ENCODE results near the gene STAU1. TPM values are rescaled to one million over a fixed set of nuclear protein-coding genes. Genes with fewer than 3 reads are reported as not detected.
"Not testable (repeated sequence)": the region's sequence is repeated elsewhere in the genome, so short reads cannot be mapped to it uniquely, and the experiment has no call there.

Gene STAU1
- total and polyA plus RNA-seq, 2 donors (not counting 1 experiment from before 2014, with no cell fraction given), result 48.1 to 79.8 TPM

DNA sequence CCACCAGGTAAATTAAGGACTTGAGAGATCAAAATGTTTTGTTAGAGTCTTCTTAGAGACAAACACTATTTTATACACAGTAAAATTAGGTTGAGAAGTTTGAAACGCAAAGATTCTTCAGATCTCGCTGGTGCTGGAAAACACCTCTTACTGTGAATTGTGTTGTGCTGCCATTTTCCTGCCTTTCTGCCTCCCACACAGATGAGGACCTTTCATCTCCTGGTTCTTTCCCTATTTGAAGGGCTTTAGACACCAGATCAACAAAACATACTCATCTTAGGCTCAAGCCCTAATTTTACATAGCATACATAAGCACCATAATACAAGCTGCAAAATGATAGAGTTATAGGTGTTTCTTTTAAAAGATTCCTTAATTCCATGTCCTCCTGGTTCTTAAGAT, 18.6 kb downstream of the STAU1 start:
- Histone ChIP-seq H3K27me3 (ENCODE audit: control insufficient read depth, insufficient read depth, low read length) (no peaks in the 10 kb centered on the region), H4K20me1 (ENCODE audit: control insufficient read depth, extremely low read depth, insufficient read depth, low read length) (no peaks in the 10 kb centered on the region), H3K9me3 (ENCODE audit: control insufficient read depth, insufficient read depth, low read depth, low read length) (no peaks in the 10 kb centered on the region), H3K4me2 (ENCODE audit: extremely low read depth, insufficient read depth, low read length) (no peak overlapping the region), H3K9ac (ENCODE audit: insufficient read depth, low read length) (no peak overlapping the region), H2AFZ (ENCODE audit: low read length) (no peak overlapping the region), H3K4me1 (ENCODE audit: control insufficient read depth, extremely low read depth, insufficient read depth, low read length) (peaks cover 4% of the 10 kb centered on the region), H3K4me3 (replicated peaks in 1 of 4; ENCODE audit: control extremely low read depth in 1 of 4, insufficient read depth in 1 of 4, low read depth in 3 of 4, low read length in 4 of 4) (no peak overlapping the region), H3K36me3 (ENCODE audit: control insufficient read depth, insufficient read depth, low read length) (peaks cover 2% of the 10 kb centered on the region), H3K27ac (ENCODE audit: insufficient read depth, low read length) (no peak overlapping the region), H3K79me2 (ENCODE audit: control insufficient read depth, insufficient read depth, low read length) (peaks cover 37% of the 10 kb centered on the region)
- TF ChIP-seq, protein P1, sequence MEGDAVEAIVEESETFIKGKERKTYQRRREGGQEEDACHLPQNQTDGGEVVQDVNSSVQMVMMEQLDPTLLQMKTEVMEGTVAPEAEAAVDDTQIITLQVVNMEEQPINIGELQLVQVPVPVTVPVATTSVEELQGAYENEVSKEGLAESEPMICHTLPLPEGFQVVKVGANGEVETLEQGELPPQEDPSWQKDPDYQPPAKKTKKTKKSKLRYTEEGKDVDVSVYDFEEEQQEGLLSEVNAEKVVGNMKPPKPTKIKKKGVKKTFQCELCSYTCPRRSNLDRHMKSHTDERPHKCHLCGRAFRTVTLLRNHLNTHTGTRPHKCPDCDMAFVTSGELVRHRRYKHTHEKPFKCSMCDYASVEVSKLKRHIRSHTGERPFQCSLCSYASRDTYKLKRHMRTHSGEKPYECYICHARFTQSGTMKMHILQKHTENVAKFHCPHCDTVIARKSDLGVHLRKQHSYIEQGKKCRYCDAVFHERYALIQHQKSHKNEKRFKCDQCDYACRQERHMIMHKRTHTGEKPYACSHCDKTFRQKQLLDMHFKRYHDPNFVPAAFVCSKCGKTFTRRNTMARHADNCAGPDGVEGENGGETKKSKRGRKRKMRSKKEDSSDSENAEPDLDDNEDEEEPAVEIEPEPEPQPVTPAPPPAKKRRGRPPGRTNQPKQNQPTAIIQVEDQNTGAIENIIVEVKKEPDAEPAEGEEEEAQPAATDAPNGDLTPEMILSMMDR (conservative IDR thresholded peaks at IDR 0.05 in 1 of 2, IDR thresholded peaks at IDR 0.05 in 1 of 2; ENCODE audit: low read depth in 1 of 2, low read length in 2 of 2), result no peak
- no peak for TF ChIP-seq EZH2 (IDR thresholded peaks at IDR 0.05; ENCODE audit: low read length, missing control alignments)
- no peak for DNase-seq (ENCODE audit: low read depth in 2 of 2)

DNA sequence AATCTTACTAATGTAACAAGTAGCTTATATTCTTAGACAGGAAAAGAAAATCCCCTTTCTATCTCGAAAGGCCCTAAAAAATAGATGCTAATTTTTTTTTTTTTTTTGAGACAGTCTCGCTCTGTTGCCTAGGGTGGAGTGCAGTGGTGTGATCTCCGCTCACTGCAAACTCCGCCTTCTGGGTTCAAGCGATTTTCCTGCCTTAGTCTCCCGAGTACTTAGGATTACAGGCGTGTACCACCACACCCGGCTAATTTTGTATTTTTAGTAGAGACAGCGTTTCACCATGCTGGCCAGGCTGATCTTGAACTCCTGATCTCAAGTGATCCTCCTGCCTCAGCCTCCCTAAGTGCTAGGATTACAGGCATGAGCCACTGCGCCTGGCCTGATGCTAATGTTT, 19.3 kb downstream of the STAU1 start:
- not testable (repeated sequence) for H3K4me1 ChIP-seq (ENCODE audit: control insufficient read depth, extremely low read depth, insufficient read depth, low read length); DNase-seq (ENCODE audit: low read depth in 2 of 2); H3K36me3 ChIP-seq (ENCODE audit: control insufficient read depth, insufficient read depth, low read length); H3K27me3 ChIP-seq (ENCODE audit: control insufficient read depth, insufficient read depth, low read length); H3K9ac ChIP-seq (ENCODE audit: insufficient read depth, low read length); H4K20me1 ChIP-seq (ENCODE audit: control insufficient read depth, extremely low read depth, insufficient read depth, low read length); H3K4me2 ChIP-seq (ENCODE audit: extremely low read depth, insufficient read depth, low read length); H3K9me3 ChIP-seq (ENCODE audit: control insufficient read depth, insufficient read depth, low read depth, low read length); H3K4me3 ChIP-seq (replicated peaks in 1 of 4; ENCODE audit: control extremely low read depth in 1 of 4, insufficient read depth in 1 of 4, low read depth in 3 of 4, low read length in 4 of 4); H3K27ac ChIP-seq (ENCODE audit: insufficient read depth, low read length); H2AFZ ChIP-seq (ENCODE audit: low read length)
- H3K79me2 ChIP-seq (ENCODE audit: control insufficient read depth, insufficient read depth, low read length), result peaks cover 38% of the 10 kb centered on the region

DNA sequence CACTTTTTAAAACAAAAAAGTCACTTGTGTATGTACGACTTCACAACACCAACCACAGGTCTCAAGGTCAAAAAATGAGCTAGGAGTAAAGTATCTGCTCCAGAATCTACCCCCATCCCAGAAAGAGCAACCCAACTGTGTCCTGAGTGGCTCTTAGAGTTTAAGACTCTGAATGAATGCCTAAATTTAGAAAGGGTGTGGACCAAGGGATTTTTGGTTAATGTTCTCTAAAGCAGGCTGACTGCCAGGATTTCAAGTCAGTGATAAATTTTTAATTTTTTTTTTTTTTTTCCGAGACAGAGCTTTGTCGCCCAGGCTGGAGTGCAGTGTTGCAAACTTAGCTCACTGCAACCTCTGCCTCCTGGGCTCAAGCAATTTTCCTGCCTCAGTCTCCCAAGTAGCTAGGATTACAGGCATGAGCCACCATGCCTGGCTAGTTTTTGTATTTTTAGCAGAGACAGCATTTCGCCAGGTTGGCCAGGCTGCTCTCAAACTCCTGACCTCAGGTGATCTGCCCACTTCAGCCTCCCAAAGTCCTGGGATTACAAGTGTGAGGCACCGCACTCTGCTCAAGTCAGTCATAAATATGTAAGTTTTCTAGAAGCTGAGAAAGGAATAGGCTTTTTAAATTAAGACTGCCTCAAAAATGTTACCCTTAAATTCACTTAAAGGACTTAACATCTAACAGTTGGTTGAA, 20.2 kb downstream of the STAU1 start:
- Histone ChIP-seq H3K4me2 (ENCODE audit: extremely low read depth, insufficient read depth, low read length) (peak overlapping the region; percentile 82), H3K4me3 (replicated peaks in 1 of 4; ENCODE audit: control extremely low read depth in 1 of 4, insufficient read depth in 1 of 4, low read depth in 3 of 4, low read length in 4 of 4) (peak overlapping the region in 2 of 4 experiments; percentile 2 to 34), H3K36me3 (ENCODE audit: control insufficient read depth, insufficient read depth, low read length) (peaks cover 2% of the 10 kb centered on the region), H3K27ac (ENCODE audit: insufficient read depth, low read length) (peak overlapping the region; percentile 22), H4K20me1 (ENCODE audit: control insufficient read depth, extremely low read depth, insufficient read depth, low read length) (no peaks in the 10 kb centered on the region), H3K27me3 (ENCODE audit: control insufficient read depth, insufficient read depth, low read length) (no peaks in the 10 kb centered on the region), H3K4me1 (ENCODE audit: control insufficient read depth, extremely low read depth, insufficient read depth, low read length) (peaks cover 4% of the 10 kb centered on the region), H3K79me2 (ENCODE audit: control insufficient read depth, insufficient read depth, low read length) (peaks cover 36% of the 10 kb centered on the region), H2AFZ (ENCODE audit: low read length) (no peak overlapping the region), H3K9me3 (ENCODE audit: control insufficient read depth, insufficient read depth, low read depth, low read length) (no peaks in the 10 kb centered on the region), H3K9ac (ENCODE audit: insufficient read depth, low read length) (no peak overlapping the region)
- TF ChIP-seq EZH2 (IDR thresholded peaks at IDR 0.05; ENCODE audit: low read length, missing control alignments), result no peak
- TF ChIP-seq, protein P1 (conservative IDR thresholded peaks at IDR 0.05 in 1 of 2, IDR thresholded peaks at IDR 0.05 in 1 of 2; ENCODE audit: low read depth in 1 of 2, low read length in 2 of 2), result no peak
- DNase-seq (ENCODE audit: low read depth in 2 of 2), result peak; percentile 45 to 71

Measured in fibroblast of lung (primary cell).